Mesendoderm (in vitro differentiated cells): Measurements from ENCODE around the gene SETDB2.

Experiments
- DNase-seq: peaks from one replicate; pipeline ENCODE4 v3.0.0; 2013
- H2AK5ac ChIP-seq: 2 replicates; pipeline ENCODE4 v1.6.1; 2013; ENCODE audit warnings: low read length, inconsistent platforms
- H2BK120ac ChIP-seq: 2 replicates; pipeline ENCODE4 v1.6.1; 2013; ENCODE audit warnings: low read depth, mild to moderate bottlenecking, low read length, moderate library complexity, mixed read lengths
- H2BK15ac ChIP-seq: replicated peaks from 2 replicates; pipeline ENCODE4 v1.6.1; 2013; ENCODE audit warnings: low read depth, mild to moderate bottlenecking, moderate library complexity
- H2BK5ac ChIP-seq: 2 replicates; pipeline ENCODE4 v1.6.1; 2013; ENCODE audit warnings: low read length, inconsistent platforms
- H3K18ac ChIP-seq: 2 replicates; pipeline ENCODE4 v1.6.1; 2013; ENCODE audit warnings: mild to moderate bottlenecking, low read length, mixed read lengths
- H3K23ac ChIP-seq: one replicate; pipeline ENCODE4 v1.6.1; 2013; ENCODE audit warnings: low read length
- H3K27ac ChIP-seq: 2 replicates; pipeline ENCODE4 v1.5.1; 2013; ENCODE audit warnings: low read depth, mild to moderate bottlenecking, inconsistent platforms, low read length, moderate library complexity
- H3K27me3 ChIP-seq: 2 replicates; pipeline ENCODE4 v1.6.1; 2013; ENCODE audit warnings: low read length, control low read depth, mild to moderate bottlenecking, inconsistent platforms; ENCODE audit not compliant: insufficient read depth, poor library complexity
- H3K36me3 ChIP-seq: 2 replicates; pipeline ENCODE4 v1.6.1; 2013; ENCODE audit warnings: low read length, inconsistent platforms; ENCODE audit not compliant: control insufficient read depth, insufficient read depth
- H3K4ac ChIP-seq: one replicate; pipeline ENCODE4 v1.6.1; 2013; ENCODE audit warnings: low read depth, mild to moderate bottlenecking, low read length, moderate library complexity
- H3K4me1 ChIP-seq: 2 replicates; pipeline ENCODE4 v1.6.1; 2013; ENCODE audit warnings: low read depth, low read length, inconsistent platforms; ENCODE audit not compliant: control insufficient read depth
- H3K4me2 ChIP-seq: 2 replicates; pipeline ENCODE4 v1.6.1; 2013; ENCODE audit warnings: low read length
- H3K4me3 ChIP-seq: 2 replicates; pipeline ENCODE4 v1.5.1; 2013; ENCODE audit warnings: mild to moderate bottlenecking, low read length
- H3K56ac ChIP-seq: one replicate; pipeline ENCODE4 v1.6.1; 2013; ENCODE audit warnings: low read length
- H3K79me1 ChIP-seq: 2 replicates; pipeline ENCODE4 v1.6.1; 2013; ENCODE audit warnings: low read length, inconsistent platforms
- H3K79me2 ChIP-seq: 2 replicates; pipeline ENCODE4 v1.6.1; 2013; ENCODE audit warnings: mild to moderate bottlenecking, low read length; ENCODE audit not compliant: control insufficient read depth, insufficient read depth
- H3K9ac ChIP-seq: 2 replicates; pipeline ENCODE4 v1.6.1; 2013; ENCODE audit warnings: low read length, inconsistent platforms
- H4K5ac ChIP-seq: one replicate; pipeline ENCODE4 v1.6.1; 2013; ENCODE audit warnings: low read length
- H4K8ac ChIP-seq: one replicate; pipeline ENCODE4 v1.6.1; 2013; ENCODE audit warnings: low read depth, mild to moderate bottlenecking, control low read depth, low read length, moderate library complexity
- WGBS: extraction: QIAGEN DNeasy Blood & Tissue Kit; methylation state at CpG from one replicate; pipeline ENCODE4 v1.1.7; 2013; ENCODE audit warnings: low lambda C conversion rate, missing lambda C conversion rate; ENCODE audit not compliant: insufficient coverage; ENCODE audit errors: extremely low coverage; 5-methylcytosine and 5-hydroxymethylcytosine counted together

The SETDB2 gene

GRCh38 chr13:49530457-49530856 is 86.4 kb downstream of the SETDB2 start:
- no peak overlapping the region for H2AK5ac ChIP-seq
- no peak overlapping the region for H3K23ac ChIP-seq
- no peak overlapping the region for H2BK120ac ChIP-seq
- H3K9ac ChIP-seq, result no peak overlapping the region
- H3K4me2 ChIP-seq, result no peak overlapping the region
- no peak for DNase-seq
- no peak overlapping the region for H3K18ac ChIP-seq
- H3K79me1 ChIP-seq, result no peaks in the 10 kb centered on the region
- H4K8ac ChIP-seq, result no peak overlapping the region
- no peaks in the 10 kb centered on the region for H3K79me2 ChIP-seq
- WGBS, result no CpG with 5 or more reads among the region's 7 CpGs
- no peak overlapping the region for H4K5ac ChIP-seq
- H3K36me3 ChIP-seq, result no peaks in the 10 kb centered on the region
- H3K27ac ChIP-seq, result no peak overlapping the region
- no peak overlapping the region for H3K56ac ChIP-seq
- no peak overlapping the region for H2BK15ac ChIP-seq
- H3K4me3 ChIP-seq, result no peak overlapping the region
- H3K4ac ChIP-seq, result no peak overlapping the region
- no peaks in the 10 kb centered on the region for H3K27me3 ChIP-seq
- no peak overlapping the region for H2BK5ac ChIP-seq
- no peaks in the 10 kb centered on the region for H3K4me1 ChIP-seq

GRCh38 chr13:49532593-49532992 is 88.5 kb downstream of the SETDB2 start:
- H3K4ac ChIP-seq, result no peak overlapping the region
- H2BK120ac ChIP-seq, result no peak overlapping the region
- no peaks in the 10 kb centered on the region for H3K36me3 ChIP-seq
- no peak overlapping the region for H4K5ac ChIP-seq
- H2BK15ac ChIP-seq, result no peak overlapping the region
- WGBS, result no CpG with 5 or more reads among the region's 1 CpG
- no peak overlapping the region for H2AK5ac ChIP-seq
- no peaks in the 10 kb centered on the region for H3K79me1 ChIP-seq
- no peaks in the 10 kb centered on the region for H3K79me2 ChIP-seq
- no peak overlapping the region for H3K56ac ChIP-seq
- no peaks in the 10 kb centered on the region for H3K27me3 ChIP-seq
- H3K18ac ChIP-seq, result no peak overlapping the region
- H3K4me2 ChIP-seq, result no peak overlapping the region
- no peak overlapping the region for H4K8ac ChIP-seq
- no peak overlapping the region for H3K23ac ChIP-seq
- H3K9ac ChIP-seq, result no peak overlapping the region
- H3K4me1 ChIP-seq, result no peaks in the 10 kb centered on the region
- DNase-seq, result no peak
- H3K27ac ChIP-seq, result no peak overlapping the region
- no peak overlapping the region for H3K4me3 ChIP-seq
- no peak overlapping the region for H2BK5ac ChIP-seq

DNA sequence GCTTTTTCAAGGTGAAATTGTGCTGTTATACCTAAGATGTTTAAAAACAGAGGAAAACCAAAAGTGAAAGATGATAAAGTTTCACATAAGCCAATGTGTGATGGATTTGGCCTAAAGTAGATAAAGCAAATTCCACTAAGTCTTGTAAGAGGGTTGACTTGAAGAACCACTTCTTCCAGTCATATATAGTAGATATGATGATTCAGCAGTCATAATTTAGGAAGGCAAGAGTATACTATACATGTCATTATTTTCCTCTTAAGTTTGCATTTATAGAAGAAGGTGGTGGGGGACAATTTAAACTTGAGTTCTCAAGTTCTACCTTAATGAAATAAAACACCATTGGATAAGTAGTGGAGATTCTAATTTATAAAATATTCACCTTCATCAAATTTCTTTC is 88.9 kb downstream of the SETDB2 start:
- H4K5ac ChIP-seq, result no peak overlapping the region
- no peak overlapping the region for H3K27ac ChIP-seq
- no peak for DNase-seq
- no peak overlapping the region for H2AK5ac ChIP-seq
- H3K4me3 ChIP-seq, result no peak overlapping the region
- H3K56ac ChIP-seq, result no peak overlapping the region
- no peak overlapping the region for H3K4ac ChIP-seq
- no peaks in the 10 kb centered on the region for H3K36me3 ChIP-seq
- H2BK120ac ChIP-seq, result no peak overlapping the region
- no peaks in the 10 kb centered on the region for H3K4me1 ChIP-seq
- H3K79me2 ChIP-seq, result no peaks in the 10 kb centered on the region
- H2BK15ac ChIP-seq, result no peak overlapping the region
- H2BK5ac ChIP-seq, result no peak overlapping the region
- H3K79me1 ChIP-seq, result no peaks in the 10 kb centered on the region
- no peaks in the 10 kb centered on the region for H3K27me3 ChIP-seq
- no peak overlapping the region for H3K4me2 ChIP-seq
- H3K9ac ChIP-seq, result no peak overlapping the region
- no peak overlapping the region for H4K8ac ChIP-seq
- no peak overlapping the region for H3K23ac ChIP-seq
- no peak overlapping the region for H3K18ac ChIP-seq

DNA sequence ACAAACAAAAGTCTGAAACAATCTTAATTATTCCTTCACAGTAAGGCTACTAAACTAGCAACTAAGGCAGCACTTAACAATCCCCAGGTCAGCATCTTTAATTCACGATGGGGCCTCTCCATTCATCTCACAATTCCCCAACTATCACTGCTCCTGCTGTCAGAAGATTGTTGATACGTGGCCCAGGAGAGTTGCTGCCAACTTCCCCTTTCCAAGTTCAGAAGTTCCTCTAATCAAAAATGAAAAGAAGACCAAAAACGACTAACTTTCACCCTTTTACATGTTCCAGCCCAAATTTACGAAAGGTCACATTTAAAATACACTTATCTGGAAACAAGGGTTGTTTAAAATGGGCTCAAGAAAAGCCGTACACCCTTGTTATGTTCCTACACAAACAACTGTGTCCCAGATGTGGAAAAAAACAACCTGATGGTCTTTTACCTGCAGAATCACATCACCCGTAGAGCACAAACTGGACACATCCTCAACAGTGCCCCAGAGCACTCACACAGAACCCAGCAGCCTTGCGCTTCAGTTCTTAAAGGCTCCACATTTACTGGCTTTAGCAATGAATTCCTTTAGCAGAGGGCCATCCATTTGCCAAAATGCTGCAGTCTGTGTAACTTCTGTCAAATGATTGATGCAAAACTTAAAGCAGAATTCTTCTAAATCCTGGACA is 89.7 kb downstream of the SETDB2 start:
- Histone ChIP-seq H3K4me1 (no peaks in the 10 kb centered on the region), H3K4me3 (no peak overlapping the region), H3K79me1 (no peaks in the 10 kb centered on the region), H4K5ac (no peak overlapping the region), H3K9ac (no peak overlapping the region), H3K18ac (no peak overlapping the region), H2BK120ac (no peak overlapping the region), H4K8ac (no peak overlapping the region), H3K56ac (no peak overlapping the region), H2BK5ac (no peak overlapping the region), H2AK5ac (no peak overlapping the region), H3K4ac (no peak overlapping the region), H3K27ac (no peak overlapping the region), H3K4me2 (no peak overlapping the region), H2BK15ac (no peak overlapping the region), H3K36me3 (no peaks in the 10 kb centered on the region), H3K79me2 (no peaks in the 10 kb centered on the region), H3K23ac (no peak overlapping the region), H3K27me3 (no peaks in the 10 kb centered on the region)
- no CpG with 5 or more reads among the region's 7 CpGs for WGBS
- no peak for DNase-seq

DNA sequence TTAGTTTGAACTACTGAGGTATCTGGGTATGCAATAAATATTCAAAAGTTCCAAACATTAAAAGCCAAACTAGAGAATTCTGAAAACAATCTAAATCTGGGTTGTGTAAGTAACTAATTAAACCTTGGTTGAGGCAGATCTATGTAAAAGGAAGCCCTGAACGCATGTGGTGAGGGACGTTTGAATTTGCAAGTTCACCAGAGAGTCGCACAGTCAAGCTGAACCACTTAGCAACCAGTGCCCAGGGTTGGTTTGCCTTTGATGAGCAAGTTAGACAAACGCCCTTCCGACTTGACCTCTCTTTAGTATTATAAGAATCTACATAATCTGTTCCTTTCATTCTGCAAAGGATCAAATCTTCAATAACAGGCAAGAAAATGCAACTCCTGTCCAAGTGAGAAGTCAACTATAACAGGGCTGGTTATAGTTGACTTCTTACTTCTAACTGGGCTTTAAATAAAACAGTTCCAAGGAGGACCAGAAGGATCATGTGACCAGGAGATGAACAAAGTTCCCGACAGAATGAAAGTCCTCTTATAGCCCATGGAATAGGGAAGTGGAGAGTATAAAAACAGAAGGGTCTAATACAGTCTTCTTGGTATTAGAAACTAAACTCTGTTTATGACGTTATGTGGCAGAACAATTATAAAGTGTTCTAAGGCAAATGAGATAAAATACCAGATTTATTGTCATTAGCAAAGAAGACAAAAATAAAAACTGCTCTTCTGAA is 92.2 kb downstream of the SETDB2 start:
- Histone ChIP-seq H4K8ac (no peak overlapping the region), H2BK15ac (no peak overlapping the region), H3K79me1 (no peaks in the 10 kb centered on the region), H3K36me3 (no peaks in the 10 kb centered on the region), H3K4me3 (no peak overlapping the region), H3K9ac (no peak overlapping the region), H2AK5ac (no peak overlapping the region), H3K23ac (no peak overlapping the region), H4K5ac (no peak overlapping the region), H3K79me2 (no peaks in the 10 kb centered on the region), H3K4me2 (no peak overlapping the region), H3K27ac (no peak overlapping the region), H3K18ac (no peak overlapping the region), H3K4me1 (no peaks in the 10 kb centered on the region), H3K56ac (no peak overlapping the region), H3K27me3 (no peaks in the 10 kb centered on the region), H3K4ac (no peak overlapping the region), H2BK120ac (no peak overlapping the region), H2BK5ac (no peak overlapping the region)
- DNase-seq, result no peak
- WGBS, result no CpG with 5 or more reads among the region's 7 CpGs

- no peak overlapping the region for H3K56ac ChIP-seq
- no peaks in the 10 kb centered on the region for H3K4me1 ChIP-seq
- H3K79me2 ChIP-seq, result no peaks in the 10 kb centered on the region
- no peak overlapping the region for H4K8ac ChIP-seq
- no peak overlapping the region for H2BK5ac ChIP-seq
- no peak overlapping the region for H3K4ac ChIP-seq
- no peaks in the 10 kb centered on the region for H3K36me3 ChIP-seq
- no peak overlapping the region for H4K5ac ChIP-seq
- no peak overlapping the region for H2BK15ac ChIP-seq
- no peaks in the 10 kb centered on the region for H3K79me1 ChIP-seq
- H3K4me2 ChIP-seq, result no peak overlapping the region
- H3K23ac ChIP-seq, result no peak overlapping the region
- no peak for DNase-seq
- no peak overlapping the region for H3K18ac ChIP-seq
- H3K9ac ChIP-seq, result no peak overlapping the region
- H3K27ac ChIP-seq, result no peak overlapping the region
- WGBS, result no CpG with 5 or more reads among the region's 2 CpGs
- no peaks in the 10 kb centered on the region for H3K27me3 ChIP-seq
- H2BK120ac ChIP-seq, result no peak overlapping the region
- H3K4me3 ChIP-seq, result no peak overlapping the region
- H2AK5ac ChIP-seq, result no peak overlapping the region
Measured at GRCh38 chr13:49538404-49538803, 94.3 kb downstream of the SETDB2 start.
